Measurements from ENCODE around the gene CDKN2D.
"Not testable (repeated sequence)": the region's sequence is repeated elsewhere in the genome, so short reads cannot be mapped to it uniquely, and the experiment has no call there.

Gene CDKN2D

GRCh38 chr19:10577951-10578350 is 9.2 kb upstream of the CDKN2D start:
- Histone ChIP-seq H3K27ac (ENCODE audit: low read length) (no peak overlapping the region), H3K27me3 (ENCODE audit: low read depth, low read length) (no peaks in the 10 kb centered on the region)

DNA sequence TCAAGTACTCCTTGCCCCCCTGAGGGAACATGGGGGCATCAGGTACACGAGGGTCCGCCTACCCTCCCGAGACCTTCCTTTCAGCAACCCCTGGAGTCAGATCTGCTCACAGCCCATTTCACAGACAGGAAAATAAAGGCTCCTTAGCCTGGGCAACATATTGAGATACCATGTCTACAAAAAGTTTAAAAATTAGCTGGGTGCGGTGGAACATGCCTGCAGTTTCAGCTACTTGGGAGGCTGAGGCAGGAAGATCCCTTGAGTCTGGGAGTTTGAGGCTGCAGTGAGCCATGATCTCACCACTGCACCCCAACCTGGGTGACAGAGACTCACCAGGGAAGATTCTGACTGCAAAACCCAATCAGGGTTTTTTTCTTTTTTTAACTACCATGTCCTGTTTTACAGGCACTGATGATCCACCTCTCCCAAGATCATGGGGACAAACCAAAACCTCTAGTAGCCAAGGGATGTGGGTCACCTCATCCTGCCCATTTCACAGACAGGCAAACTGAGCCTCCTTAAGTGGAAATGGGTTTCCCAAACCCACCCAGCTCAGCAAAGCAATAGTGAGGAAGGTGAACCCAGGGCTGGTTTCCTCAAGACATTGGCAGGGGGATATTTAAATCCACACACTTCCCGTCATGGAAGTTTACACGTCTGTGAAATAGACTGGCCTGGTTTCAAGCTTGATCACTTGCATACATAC is 6.4 kb upstream of the CDKN2D start:
- H3K27ac ChIP-seq (ENCODE audit: low read length) = no peak overlapping the region
- H3K4me3 ChIP-seq (ENCODE audit: low read depth in 1 of 2, low read length in 2 of 2) = no peak overlapping the region
- no peaks in the 10 kb centered on the region for H3K9me3 ChIP-seq (ENCODE audit: control insufficient read depth in 1 of 2, low read length in 2 of 2)
- H3K36me3 ChIP-seq (ENCODE audit: control insufficient read depth in 1 of 2, insufficient read depth in 2 of 2, low read length in 2 of 2) = no peaks in the 10 kb centered on the region
- no peaks in the 10 kb centered on the region for H3K27me3 ChIP-seq (ENCODE audit: low read depth, low read length)
- H3K4me1 ChIP-seq (ENCODE audit: control insufficient read depth in 1 of 2, insufficient read depth in 2 of 2, low read length in 2 of 2) = no peaks in the 10 kb centered on the region

More at GRCh38 chr19:10577951-10578350, 9.2 kb upstream of the CDKN2D start:
- no peaks in the 10 kb centered on the region for H3K36me3 ChIP-seq (ENCODE audit: control insufficient read depth in 1 of 2, insufficient read depth in 2 of 2, low read length in 2 of 2)
- H3K9me3 ChIP-seq (ENCODE audit: control insufficient read depth in 1 of 2, low read length in 2 of 2) = no peaks in the 10 kb centered on the region
- H3K4me1 ChIP-seq (ENCODE audit: control insufficient read depth in 1 of 2, insufficient read depth in 2 of 2, low read length in 2 of 2) = peaks cover 0 to 6% of the 10 kb centered on the region in 2 donors
- no peak overlapping the region for H3K4me3 ChIP-seq (ENCODE audit: low read depth in 1 of 2, low read length in 2 of 2)

DNA sequence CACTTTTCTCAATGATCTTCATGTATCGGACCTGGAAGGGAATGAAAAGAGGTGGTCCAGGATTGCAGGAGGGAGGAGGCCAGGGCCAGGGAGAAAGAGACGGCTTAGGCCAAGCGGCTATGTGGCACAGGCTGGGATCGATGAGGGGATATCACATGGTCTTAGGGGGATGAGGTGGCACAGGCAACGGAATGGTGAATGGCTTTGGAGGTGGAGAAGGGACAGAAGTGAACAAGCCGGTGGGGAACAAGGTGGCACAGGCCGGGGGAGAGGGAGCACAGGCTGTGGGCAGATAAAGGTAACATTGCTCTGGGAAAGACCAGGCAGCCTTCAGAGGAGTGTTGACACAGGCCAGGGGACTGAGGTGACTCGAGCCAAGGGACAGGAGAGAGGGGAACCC is 5.7 kb upstream of the CDKN2D start:
- H3K4me1 ChIP-seq (ENCODE audit: control insufficient read depth in 1 of 2, insufficient read depth in 2 of 2, low read length in 2 of 2) = peaks cover 0 to 4% of the 10 kb centered on the region in 2 donors
- H3K9me3 ChIP-seq (ENCODE audit: control insufficient read depth in 1 of 2, low read length in 2 of 2) = no peaks in the 10 kb centered on the region
- H3K36me3 ChIP-seq (ENCODE audit: control insufficient read depth in 1 of 2, insufficient read depth in 2 of 2, low read length in 2 of 2) = no peaks in the 10 kb centered on the region
- H3K27me3 ChIP-seq (ENCODE audit: low read depth, low read length) = no peaks in the 10 kb centered on the region
- H3K27ac ChIP-seq (ENCODE audit: low read length) = no peak overlapping the region
- H3K4me3 ChIP-seq (ENCODE audit: low read depth in 1 of 2, low read length in 2 of 2) = no peak overlapping the region

DNA sequence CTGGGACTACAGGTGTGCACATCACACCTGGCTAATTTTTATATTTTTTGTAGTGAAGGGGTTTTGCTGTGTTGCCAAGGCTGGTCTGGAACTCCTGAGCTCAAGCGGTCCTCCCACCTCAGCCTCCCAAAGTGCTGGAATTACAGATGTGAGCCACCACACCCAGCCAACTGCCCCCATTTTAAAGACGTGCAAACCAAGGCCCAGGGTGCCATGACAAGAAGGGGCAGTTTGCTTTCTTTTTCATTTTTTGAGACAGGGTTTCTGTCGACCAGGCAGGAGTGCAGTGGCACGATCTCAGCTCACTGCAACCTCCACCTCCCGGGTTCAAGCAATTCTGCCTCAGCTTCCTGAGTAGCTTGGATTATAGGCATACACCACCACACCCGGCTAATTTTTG is 5.0 kb upstream of the CDKN2D start:
- not testable (repeated sequence) for H3K9me3 ChIP-seq (ENCODE audit: control insufficient read depth in 1 of 2, low read length in 2 of 2); H3K27me3 ChIP-seq (ENCODE audit: low read depth, low read length); H3K4me3 ChIP-seq (ENCODE audit: low read depth in 1 of 2, low read length in 2 of 2); H3K4me1 ChIP-seq (ENCODE audit: control insufficient read depth in 1 of 2, insufficient read depth in 2 of 2, low read length in 2 of 2); H3K36me3 ChIP-seq (ENCODE audit: control insufficient read depth in 1 of 2, insufficient read depth in 2 of 2, low read length in 2 of 2); H3K27ac ChIP-seq (ENCODE audit: low read length)

GRCh38 chr19:10568062-10568825 is 535 bp downstream of the CDKN2D start:
- Histone ChIP-seq H3K27me3 (ENCODE audit: low read depth, low read length) (no peaks in the 10 kb centered on the region), H3K9me3 (ENCODE audit: control insufficient read depth in 1 of 2, low read length in 2 of 2) (no peaks in the 10 kb centered on the region), H3K4me1 (ENCODE audit: control insufficient read depth in 1 of 2, insufficient read depth in 2 of 2, low read length in 2 of 2) (peaks cover 13 to 38% of the 10 kb centered on the region in 2 donors), H3K27ac (ENCODE audit: low read length) (peak overlapping the region; percentile 45), H3K36me3 (ENCODE audit: control insufficient read depth in 1 of 2, insufficient read depth in 2 of 2, low read length in 2 of 2) (no peaks in the 10 kb centered on the region), H3K4me3 (ENCODE audit: low read depth in 1 of 2, low read length in 2 of 2) (peak overlapping the region; percentile 69 to 88)

GRCh38 chr19:10567656-10568055 is 1.1 kb downstream of the CDKN2D start:
- Histone ChIP-seq H3K27ac (ENCODE audit: low read length) (peak overlapping the region; percentile 82), H3K9me3 (ENCODE audit: control insufficient read depth in 1 of 2, low read length in 2 of 2) (no peaks in the 10 kb centered on the region), H3K27me3 (ENCODE audit: low read depth, low read length) (no peaks in the 10 kb centered on the region), H3K4me3 (ENCODE audit: low read depth in 1 of 2, low read length in 2 of 2) (peak overlapping the region; percentile 69 to 88), H3K4me1 (ENCODE audit: control insufficient read depth in 1 of 2, insufficient read depth in 2 of 2, low read length in 2 of 2) (peaks cover 13 to 38% of the 10 kb centered on the region in 2 donors), H3K36me3 (ENCODE audit: control insufficient read depth in 1 of 2, insufficient read depth in 2 of 2, low read length in 2 of 2) (no peaks in the 10 kb centered on the region)

DNA sequence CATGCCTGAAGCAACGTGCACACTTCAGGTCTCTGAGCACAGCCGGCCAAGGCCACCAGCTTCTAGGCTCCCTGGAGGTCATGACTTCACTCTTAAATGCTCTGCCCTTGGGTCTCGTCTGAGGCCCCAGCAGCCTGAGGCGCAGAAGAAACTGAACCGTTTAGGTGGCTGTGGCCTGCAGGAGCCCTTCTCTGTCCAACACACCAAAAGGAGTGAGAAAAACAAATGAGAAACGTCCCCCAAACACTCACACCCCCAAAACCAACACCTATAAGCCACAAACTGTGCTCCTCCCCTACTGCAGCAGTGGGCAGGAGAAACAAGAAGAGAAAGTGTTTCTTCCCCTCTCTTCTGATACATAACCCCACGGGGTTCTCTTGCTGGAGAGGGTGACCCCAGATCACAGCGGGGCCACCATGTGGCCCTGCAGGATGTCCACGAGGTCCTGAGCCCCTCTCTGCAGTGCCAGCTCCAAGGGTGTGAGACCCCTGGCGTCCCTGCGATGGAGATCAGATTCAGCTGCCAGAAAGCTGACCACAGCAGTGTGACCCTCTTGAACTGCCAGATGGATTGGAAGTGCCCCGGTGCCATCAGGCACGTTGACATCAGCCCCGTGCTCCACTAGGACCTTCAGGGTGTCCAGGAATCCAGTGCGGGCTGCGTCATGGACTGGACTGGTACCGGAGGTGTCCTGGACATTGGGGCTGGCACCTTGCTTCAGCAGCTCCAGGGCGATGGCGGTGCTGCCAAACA is 1.9 kb downstream of the CDKN2D start:
- peak overlapping the region; percentile 64 to 88 for H3K4me3 ChIP-seq (ENCODE audit: low read depth in 1 of 2, low read length in 2 of 2)
- no peaks in the 10 kb centered on the region for H3K27me3 ChIP-seq (ENCODE audit: low read depth, low read length)
- H3K27ac ChIP-seq (ENCODE audit: low read length) = peak overlapping the region; percentile 82
- no peaks in the 10 kb centered on the region for H3K9me3 ChIP-seq (ENCODE audit: control insufficient read depth in 1 of 2, low read length in 2 of 2)
- H3K4me1 ChIP-seq (ENCODE audit: control insufficient read depth in 1 of 2, insufficient read depth in 2 of 2, low read length in 2 of 2) = peaks cover 13 to 38% of the 10 kb centered on the region in 2 donors
- no peaks in the 10 kb centered on the region for H3K36me3 ChIP-seq (ENCODE audit: control insufficient read depth in 1 of 2, insufficient read depth in 2 of 2, low read length in 2 of 2)

GRCh38 chr19:10566408-10566657 is 2.4 kb downstream of the CDKN2D start:
- Histone ChIP-seq H3K9me3 (ENCODE audit: control insufficient read depth in 1 of 2, low read length in 2 of 2) (no peaks in the 10 kb centered on the region), H3K4me1 (ENCODE audit: control insufficient read depth in 1 of 2, insufficient read depth in 2 of 2, low read length in 2 of 2) (peaks cover 13 to 38% of the 10 kb centered on the region in 2 donors), H3K27ac (ENCODE audit: low read length) (peak overlapping the region; percentile 82), H3K27me3 (ENCODE audit: low read depth, low read length) (no peaks in the 10 kb centered on the region), H3K36me3 (ENCODE audit: control insufficient read depth in 1 of 2, insufficient read depth in 2 of 2, low read length in 2 of 2) (peaks cover 0 to under 1% of the 10 kb centered on the region in 2 donors), H3K4me3 (ENCODE audit: low read depth in 1 of 2, low read length in 2 of 2) (peak overlapping the region; percentile 64 to 88)

GRCh38 chr19:10565567-10566407 is 3.0 kb downstream of the CDKN2D start, which contains the start of gene KRI1:
Gene KRI1, minus strand, starts transcription at chr19:10566010. Its CDS starts 11 bp downstream, at chr19:10565999.
- H3K9me3 ChIP-seq (ENCODE audit: control insufficient read depth in 1 of 2, low read length in 2 of 2) = no peaks in the 10 kb centered on the region
- H3K4me3 ChIP-seq (ENCODE audit: low read depth in 1 of 2, low read length in 2 of 2) = peak within 1 kb of the TSS; percentile 76 to 88
- H3K36me3 ChIP-seq (ENCODE audit: control insufficient read depth in 1 of 2, insufficient read depth in 2 of 2, low read length in 2 of 2) = peaks cover 2 to 6% of the 10 kb centered on the region in 2 donors
- H3K27ac ChIP-seq (ENCODE audit: low read length) = peak within 1 kb of the TSS; percentile 82
- H3K4me1 ChIP-seq (ENCODE audit: control insufficient read depth in 1 of 2, insufficient read depth in 2 of 2, low read length in 2 of 2) = peaks cover 13 to 38% of the 10 kb centered on the region in 2 donors
- H3K27me3 ChIP-seq (ENCODE audit: low read depth, low read length) = no peaks in the 10 kb centered on the region

GRCh38 chr19:10565028-10565566 is 3.7 kb downstream of the CDKN2D start:
- peak overlapping the region; percentile 76 to 88 for H3K4me3 ChIP-seq (ENCODE audit: low read depth in 1 of 2, low read length in 2 of 2)
- no peaks in the 10 kb centered on the region for H3K27me3 ChIP-seq (ENCODE audit: low read depth, low read length)
- H3K9me3 ChIP-seq (ENCODE audit: control insufficient read depth in 1 of 2, low read length in 2 of 2) = no peaks in the 10 kb centered on the region
- peaks cover 9 to 13% of the 10 kb centered on the region in 2 donors for H3K36me3 ChIP-seq (ENCODE audit: control insufficient read depth in 1 of 2, insufficient read depth in 2 of 2, low read length in 2 of 2)
- peak overlapping the region; percentile 45 for H3K27ac ChIP-seq (ENCODE audit: low read length)
- peaks cover 13 to 38% of the 10 kb centered on the region in 2 donors for H3K4me1 ChIP-seq (ENCODE audit: control insufficient read depth in 1 of 2, insufficient read depth in 2 of 2, low read length in 2 of 2)
